Neuronal stem cell (in vitro differentiated cells): ENCODE results near the gene NEIL3. TPM values are rescaled to one million over a fixed set of nuclear protein-coding genes. Genes with fewer than 3 reads are reported as not detected.

Source experiments
- DNase-seq: peaks from one replicate; pipeline ENCODE4 v3.0.0-alpha.2; 2013; ENCODE audit warnings: low spot score
- H2AFZ ChIP-seq: one replicate; pipeline ENCODE4 v1.6.1; 2013; ENCODE audit warnings: mild to moderate bottlenecking, low read length, inconsistent platforms
- H2AK5ac ChIP-seq: 2 replicates; pipeline ENCODE4 v1.6.1; 2013; ENCODE audit warnings: low read depth, mild to moderate bottlenecking, inconsistent platforms, low read length, moderate library complexity, mixed read lengths
- H2BK120ac ChIP-seq: 2 replicates; pipeline ENCODE4 v1.6.1; 2013; ENCODE audit warnings: low read depth, mild to moderate bottlenecking, inconsistent platforms, low read length, moderate library complexity, mixed read lengths
- H2BK12ac ChIP-seq: one replicate; pipeline ENCODE4 v1.6.1; 2013; ENCODE audit warnings: low read length, inconsistent platforms
- H2BK15ac ChIP-seq: 2 replicates; pipeline ENCODE4 v1.6.1; 2013; ENCODE audit warnings: mild to moderate bottlenecking, low read length, inconsistent platforms, mixed read lengths
- H2BK5ac ChIP-seq: one replicate; pipeline ENCODE4 v1.6.1; 2013; ENCODE audit warnings: inconsistent platforms, mild to moderate bottlenecking, low read length, moderate library complexity
- H3K14ac ChIP-seq: one replicate; pipeline ENCODE4 v1.6.1; 2013; ENCODE audit warnings: low read length, inconsistent platforms
- H3K18ac ChIP-seq: 2 replicates; pipeline ENCODE4 v1.6.1; 2013; ENCODE audit warnings: low read length, inconsistent platforms
- H3K23ac ChIP-seq: 2 replicates; pipeline ENCODE4 v1.6.1; 2013; ENCODE audit warnings: low read depth, mild to moderate bottlenecking, mixed read lengths, low read length, inconsistent platforms; ENCODE audit not compliant: poor library complexity
- H3K27ac ChIP-seq: replicated peaks from 3 replicates; pipeline ENCODE4 v1.5.1; 2013; ENCODE audit warnings: low read length, inconsistent platforms
- H3K27me3 ChIP-seq, 3 experiments: 2 replicates each; pipeline ENCODE4 v1.6.1; 2013; ENCODE audit warnings: low read length in 3 of 3, mild to moderate bottlenecking in 2 of 3, inconsistent platforms in 1 of 3, low read depth in 1 of 3, mixed read lengths in 1 of 3, moderate library complexity in 1 of 3; ENCODE audit not compliant: control insufficient read depth in 3 of 3, insufficient read depth in 3 of 3
- H3K36me3 ChIP-seq, 2 donors: replicated peaks in 1 of 2; 2 replicates each; pipeline ENCODE4 v1.6.1; 2013; ENCODE audit warnings: low read length in 2 of 2; ENCODE audit not compliant: control insufficient read depth in 2 of 2, insufficient read depth in 2 of 2
- H3K4ac ChIP-seq: 2 replicates; pipeline ENCODE4 v1.6.1; 2013; ENCODE audit warnings: inconsistent platforms, mild to moderate bottlenecking, low read length, moderate library complexity
- H3K4me1 ChIP-seq, 2 donors: 1 replicate in 1 of 2; 2 replicates in 1 of 2; pipeline ENCODE4 v1.6.1; 2013; ENCODE audit warnings: low read length in 2 of 2, low read depth in 1 of 2; ENCODE audit not compliant: control insufficient read depth in 2 of 2, insufficient read depth in 1 of 2
- H3K4me2 ChIP-seq: one replicate; pipeline ENCODE4 v1.6.1; 2013; ENCODE audit warnings: mild to moderate bottlenecking, low read length, inconsistent platforms; ENCODE audit not compliant: insufficient read depth, poor library complexity, severe bottlenecking
- H3K4me3 ChIP-seq, 2 donors: 2 replicates each; pipeline ENCODE4 v1.5.1; 2013; ENCODE audit warnings: low read length in 2 of 2, mild to moderate bottlenecking in 2 of 2, inconsistent platforms in 1 of 2, moderate library complexity in 1 of 2
- H3K79me1 ChIP-seq: one replicate; pipeline ENCODE4 v1.6.1; 2013; ENCODE audit warnings: low read depth, mild to moderate bottlenecking, inconsistent platforms, low read length, moderate library complexity
- H3K9ac ChIP-seq: one replicate; pipeline ENCODE4 v1.6.1; 2013; ENCODE audit warnings: mild to moderate bottlenecking, low read depth, low read length, inconsistent platforms; ENCODE audit not compliant: poor library complexity
- H3K9me3 ChIP-seq, 2 donors: replicated peaks in 1 of 2; 2 replicates each; pipeline versions ENCODE3 to v1.6.1; 2013; ENCODE audit warnings: low read length in 2 of 2, mild to moderate bottlenecking in 2 of 2, inconsistent platforms in 1 of 2, low read depth in 1 of 2, mixed read lengths in 1 of 2, moderate library complexity in 1 of 2; ENCODE audit not compliant: control insufficient read depth in 2 of 2, insufficient read depth in 1 of 2
- H4K8ac ChIP-seq: one replicate; pipeline ENCODE4 v1.6.1; 2013; ENCODE audit warnings: low read depth, mild to moderate bottlenecking, inconsistent platforms, low read length, moderate library complexity
- H4K91ac ChIP-seq: one replicate; pipeline ENCODE4 v1.6.1; 2013; ENCODE audit warnings: low read length, low read depth, mild to moderate bottlenecking, inconsistent platforms; ENCODE audit not compliant: poor library complexity
- whole genome bisulfite sequencing, 2 donors: extraction: QIAGEN DNeasy Blood & Tissue Kit; methylation state at CpG; one replicate each; pipeline ENCODE4 v1.1.7; 2013; ENCODE audit warnings: missing lambda C conversion rate in 2 of 2, mixed read lengths in 1 of 2; ENCODE audit not compliant: insufficient read length in 2 of 2, insufficient replicate concordance in 1 of 2; ENCODE audit errors: extremely low coverage in 2 of 2; 5-methylcytosine and 5-hydroxymethylcytosine counted together
- polyA plus RNA-seq, 2 experiments: library from polyadenylated mRNA; stranded (reverse); fragments of 200-250 nt; gene quantifications; one replicate each; pipeline ENCODE4 v1.2.3, GENCODE V29; 2013

NEIL3 gene
- 12.1 TPM for polyA plus RNA-seq (2013, experiment 1 of 2)
- 11.5 TPM for polyA plus RNA-seq (2013, experiment 2 of 2)

GRCh38 chr4:177309522-177310371 lies at the start of gene NEIL3:
Gene NEIL3 (plus strand): TSS chr4:177309874. CDS start chr4:177309954, 80 bp downstream.
- Histone ChIP-seq H4K91ac (no peak within 1 kb of the TSS), H3K9ac (peak within 1 kb of the TSS; percentile 90), H3K9me3 (no peaks in the 10 kb centered on the region), H2AK5ac (no peak within 1 kb of the TSS), H3K23ac (peak within 1 kb of the TSS; percentile 85), H2AFZ (peak within 1 kb of the TSS; percentile 97), H3K14ac (no peak within 1 kb of the TSS), H3K27me3 (no peaks in the 10 kb centered on the region), H2BK12ac (no peak within 1 kb of the TSS), H2BK120ac (no peak within 1 kb of the TSS), H3K4me1 (peaks cover 2 to 3% of the 10 kb centered on the region in 2 donors), H4K8ac (no peak within 1 kb of the TSS), H3K27ac (peak within 1 kb of the TSS; percentile 51), H3K4me3 (peak within 1 kb of the TSS; percentile 74 to 97), H3K18ac (peak within 1 kb of the TSS; percentile 93), H3K79me1 (peaks cover 3% of the 10 kb centered on the region), H2BK5ac (no peak within 1 kb of the TSS), H2BK15ac (no peak within 1 kb of the TSS), H3K4ac (no peak within 1 kb of the TSS), H3K36me3 (no peaks in the 10 kb centered on the region), H3K4me2 (peak within 1 kb of the TSS; percentile 54)
- peak; percentile 80 for DNase-seq
- WGBS, 2 donors, result no CpG with 5 or more reads among the region's 52 CpGs

- Histone ChIP-seq H3K27ac (no peak overlapping the region), H3K23ac (no peak overlapping the region), H3K4me1 (no peaks in the 10 kb centered on the region), H3K9me3 (no peaks in the 10 kb centered on the region), H3K4ac (no peak overlapping the region), H2AFZ (no peak overlapping the region), H3K36me3 (no peaks in the 10 kb centered on the region), H2BK5ac (no peak overlapping the region), H2BK12ac (no peak overlapping the region), H3K4me2 (no peak overlapping the region), H4K91ac (no peak overlapping the region), H3K18ac (no peak overlapping the region), H3K9ac (no peak overlapping the region), H3K4me3 (no peak overlapping the region), H4K8ac (no peak overlapping the region), H2AK5ac (no peak overlapping the region), H2BK120ac (no peak overlapping the region), H3K14ac (no peak overlapping the region), H3K79me1 (no peaks in the 10 kb centered on the region), H2BK15ac (no peak overlapping the region), H3K27me3 (no peaks in the 10 kb centered on the region)
- DNase-seq, result no peak
- no CpG with 5 or more reads among the region's 7 CpGs for WGBS, 2 donors
Observed at GRCh38 chr4:177263818-177264217, 45.9 kb upstream of the NEIL3 start.

- Histone ChIP-seq H2AK5ac (no peak overlapping the region), H3K27me3 (no peaks in the 10 kb centered on the region), H3K9ac (no peak overlapping the region), H3K4ac (no peak overlapping the region), H3K4me1 (no peaks in the 10 kb centered on the region), H3K18ac (no peak overlapping the region), H3K23ac (no peak overlapping the region), H3K4me3 (no peak overlapping the region), H3K27ac (no peak overlapping the region), H2AFZ (no peak overlapping the region), H3K4me2 (no peak overlapping the region), H3K9me3 (no peaks in the 10 kb centered on the region), H2BK15ac (no peak overlapping the region), H2BK5ac (no peak overlapping the region), H2BK12ac (no peak overlapping the region), H3K79me1 (no peaks in the 10 kb centered on the region), H2BK120ac (no peak overlapping the region), H4K91ac (no peak overlapping the region), H3K36me3 (no peaks in the 10 kb centered on the region), H4K8ac (no peak overlapping the region), H3K14ac (no peak overlapping the region)
- no CpG with 5 or more reads among the region's 2 CpGs for WGBS, 2 donors
- DNase-seq, result no peak
Observed at GRCh38 chr4:177264788-177265422, 44.8 kb upstream of the NEIL3 start.

GRCh38 chr4:177265729-177266128 lies 43.9 kb upstream of the NEIL3 start:
- H3K27ac ChIP-seq, result no peak overlapping the region

More at GRCh38 chr4:177265729-177266128, 43.9 kb upstream of the NEIL3 start:
- Histone ChIP-seq H3K27me3 (no peaks in the 10 kb centered on the region), H2BK12ac (no peak overlapping the region), H2BK5ac (no peak overlapping the region), H3K4me1 (no peaks in the 10 kb centered on the region), H2BK120ac (no peak overlapping the region), H2BK15ac (no peak overlapping the region), H3K9ac (no peak overlapping the region), H3K4me2 (no peak overlapping the region), H3K79me1 (no peaks in the 10 kb centered on the region), H3K36me3 (no peaks in the 10 kb centered on the region), H4K8ac (no peak overlapping the region), H3K14ac (no peak overlapping the region), H2AFZ (no peak overlapping the region), H3K9me3 (no peaks in the 10 kb centered on the region), H3K23ac (no peak overlapping the region), H3K4me3 (no peak overlapping the region), H3K4ac (no peak overlapping the region), H3K18ac (no peak overlapping the region), H2AK5ac (no peak overlapping the region), H4K91ac (no peak overlapping the region)
- WGBS, 2 donors, result no CpG with 5 or more reads among the region's 3 CpGs
- DNase-seq, result no peak
